ENCODE measurements around the gene GGA2.
"Not testable (repeated sequence)": the region's sequence is repeated elsewhere in the genome, so short reads cannot be mapped to it uniquely, and the experiment has no call there.

The GGA2 gene

GRCh38 chr16:23478566-23478965 lies 31.7 kb downstream of the GGA2 start:
- DNase-seq (ENCODE audit: low read depth), result no peak
- H3K4me3 ChIP-seq (ENCODE audit: low read depth, low read length), result no peak overlapping the region
- TF ChIP-seq, protein P1, sequence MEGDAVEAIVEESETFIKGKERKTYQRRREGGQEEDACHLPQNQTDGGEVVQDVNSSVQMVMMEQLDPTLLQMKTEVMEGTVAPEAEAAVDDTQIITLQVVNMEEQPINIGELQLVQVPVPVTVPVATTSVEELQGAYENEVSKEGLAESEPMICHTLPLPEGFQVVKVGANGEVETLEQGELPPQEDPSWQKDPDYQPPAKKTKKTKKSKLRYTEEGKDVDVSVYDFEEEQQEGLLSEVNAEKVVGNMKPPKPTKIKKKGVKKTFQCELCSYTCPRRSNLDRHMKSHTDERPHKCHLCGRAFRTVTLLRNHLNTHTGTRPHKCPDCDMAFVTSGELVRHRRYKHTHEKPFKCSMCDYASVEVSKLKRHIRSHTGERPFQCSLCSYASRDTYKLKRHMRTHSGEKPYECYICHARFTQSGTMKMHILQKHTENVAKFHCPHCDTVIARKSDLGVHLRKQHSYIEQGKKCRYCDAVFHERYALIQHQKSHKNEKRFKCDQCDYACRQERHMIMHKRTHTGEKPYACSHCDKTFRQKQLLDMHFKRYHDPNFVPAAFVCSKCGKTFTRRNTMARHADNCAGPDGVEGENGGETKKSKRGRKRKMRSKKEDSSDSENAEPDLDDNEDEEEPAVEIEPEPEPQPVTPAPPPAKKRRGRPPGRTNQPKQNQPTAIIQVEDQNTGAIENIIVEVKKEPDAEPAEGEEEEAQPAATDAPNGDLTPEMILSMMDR (IDR thresholded peaks at IDR 0.05; ENCODE audit: control insufficient read depth, extremely low read depth, insufficient read depth), result no peak

DNA sequence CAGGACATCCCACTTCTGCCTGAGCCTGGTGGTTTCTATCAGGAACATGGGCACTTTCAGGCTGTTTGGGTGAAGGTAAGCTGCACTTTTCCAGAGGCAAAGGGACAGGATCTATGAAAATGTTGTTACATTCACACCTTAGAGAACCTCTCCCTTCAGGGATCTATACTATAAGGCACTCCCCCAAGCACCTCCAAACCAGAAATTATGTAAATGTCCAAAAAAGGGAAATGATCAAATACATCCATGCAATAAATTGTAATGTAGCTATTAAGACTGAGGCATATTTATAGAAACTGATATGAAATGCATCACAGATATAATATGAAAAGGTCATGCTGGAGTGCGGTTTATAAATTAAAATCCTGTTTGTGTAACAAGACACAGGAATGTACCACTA lies 34.0 kb downstream of the GGA2 start:
- DNase-seq (ENCODE audit: low read depth), result no peak
- H3K4me3 ChIP-seq (ENCODE audit: low read depth, low read length), result no peak overlapping the region
- TF ChIP-seq, protein P1 (IDR thresholded peaks at IDR 0.05; ENCODE audit: control insufficient read depth, extremely low read depth, insufficient read depth), result no peak

GRCh38 chr16:23469814-23470213 lies 40.5 kb downstream of the GGA2 start:
- no peak overlapping the region for H3K4me3 ChIP-seq (ENCODE audit: low read depth, low read length)
- DNase-seq (ENCODE audit: low read depth), result no peak
- TF ChIP-seq, protein P1 (IDR thresholded peaks at IDR 0.05; ENCODE audit: control insufficient read depth, extremely low read depth, insufficient read depth), result no peak

DNA sequence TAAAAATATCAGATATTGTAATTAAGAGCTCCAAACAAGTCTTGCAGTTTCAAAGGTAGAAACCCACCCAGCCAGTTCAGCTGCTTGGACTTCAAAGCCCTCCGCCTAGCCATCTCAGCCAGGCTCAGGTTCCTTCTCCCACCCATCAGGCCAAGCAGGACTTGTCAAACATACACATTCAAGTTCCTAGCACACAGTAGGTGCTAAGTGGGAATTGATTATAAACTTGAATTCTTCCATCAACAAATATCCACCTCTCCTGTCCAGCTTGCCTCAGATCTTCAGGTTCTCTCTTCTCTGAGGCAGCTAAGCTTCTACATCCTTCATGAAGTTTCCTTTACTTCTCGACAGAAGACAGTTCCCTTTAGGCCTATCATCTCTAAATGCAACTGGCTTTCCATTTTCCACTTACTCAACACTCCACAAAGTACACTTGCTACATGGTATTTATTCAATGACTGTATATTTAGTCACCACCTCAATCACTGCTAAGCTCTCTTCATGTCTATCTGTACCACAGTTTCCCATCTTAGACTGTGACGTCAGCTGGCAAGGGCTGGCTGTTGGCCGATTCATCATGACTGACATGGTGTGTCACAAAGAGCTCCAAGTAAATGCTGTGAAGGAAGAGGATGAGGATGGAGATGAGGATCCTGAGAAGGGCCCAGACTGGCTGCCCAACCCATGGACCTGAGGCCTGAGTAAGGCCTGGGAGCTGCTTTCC lies 44.0 kb downstream of the GGA2 start:
- TF ChIP-seq, protein P1 (IDR thresholded peaks at IDR 0.05; ENCODE audit: control insufficient read depth, extremely low read depth, insufficient read depth), result no peak
- no peak for DNase-seq (ENCODE audit: low read depth)
- no peak overlapping the region for H3K4me3 ChIP-seq (ENCODE audit: low read depth, low read length)

DNA sequence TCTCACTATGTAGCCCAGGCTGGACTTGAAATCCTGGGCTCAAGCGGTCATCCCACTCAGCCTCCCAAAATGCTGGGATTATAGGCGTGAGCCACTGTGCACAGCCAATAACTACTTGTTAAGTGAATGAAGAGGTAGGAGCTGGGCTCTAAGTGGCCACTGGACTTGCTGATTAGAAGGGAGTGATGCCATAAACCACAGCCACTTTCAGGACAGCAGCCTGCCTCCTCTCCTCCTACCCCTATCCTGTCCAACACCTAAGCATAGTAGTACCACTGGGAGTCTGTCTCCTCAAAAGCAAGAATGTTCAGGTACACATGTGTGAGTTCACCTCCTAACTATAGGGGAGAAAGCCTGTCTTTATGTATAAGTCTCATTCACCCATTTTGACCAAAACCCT lies 45.1 kb downstream of the GGA2 start:
- no peak for DNase-seq (ENCODE audit: low read depth)
- TF ChIP-seq, protein P1 (IDR thresholded peaks at IDR 0.05; ENCODE audit: control insufficient read depth, extremely low read depth, insufficient read depth), result no peak
- H3K4me3 ChIP-seq (ENCODE audit: low read depth, low read length), result no peak overlapping the region

DNA sequence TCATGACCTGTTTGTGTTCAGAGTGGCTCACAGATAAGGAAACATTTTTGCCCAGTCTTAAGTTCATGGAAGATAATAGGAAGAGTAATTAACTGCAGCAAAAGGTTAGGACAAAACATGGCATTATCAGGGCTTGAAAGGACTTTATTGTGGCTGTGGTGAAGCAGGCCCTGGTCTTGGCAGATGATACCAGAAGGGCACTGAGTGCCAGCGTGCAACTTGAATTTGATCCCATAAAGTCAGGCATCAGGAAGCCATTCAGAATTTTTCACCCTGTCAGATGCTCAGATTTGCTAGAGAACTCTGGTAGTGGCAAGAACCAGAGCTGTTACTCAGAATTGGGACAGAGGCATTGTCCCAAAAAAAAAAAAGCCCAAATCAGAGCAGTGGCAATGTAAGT lies 46.1 kb downstream of the GGA2 start:
- TF ChIP-seq, protein P1 (IDR thresholded peaks at IDR 0.05; ENCODE audit: control insufficient read depth, extremely low read depth, insufficient read depth), result no peak
- no peak for DNase-seq (ENCODE audit: low read depth)
- H3K4me3 ChIP-seq (ENCODE audit: low read depth, low read length), result no peak overlapping the region

GRCh38 chr16:23462994-23463393 lies 47.3 kb downstream of the GGA2 start:
- DNase-seq (ENCODE audit: low read depth), result peak; percentile 44
- not testable (repeated sequence) for H3K4me3 ChIP-seq (ENCODE audit: low read depth, low read length)
